Mucosa of gallbladder (tissue), 1 donor: ENCODE results near the gene CDC42SE2. TPM values are rescaled to one million over a fixed set of nuclear protein-coding genes. Genes with fewer than 3 reads are reported as not detected.
"Not testable (repeated sequence)": the region's sequence is repeated elsewhere in the genome, so short reads cannot be mapped to it uniquely, and the experiment has no call there.

Source experiments
- DNase-seq: peaks from one replicate; pipeline ENCODE4 v3.0.0-alpha.2; 2020; ENCODE audit warnings: low spot score
- total RNA-seq: library from RNA; stranded (reverse); gene quantifications from one replicate; pipeline ENCODE4 v1.2.1, GENCODE V29; 2021
- donor health status: DM: no; HTN: no; CAD: no.

The CDC42SE2 gene
- total RNA-seq, 1 donor from 2014 or later = 47.6 TPM

DNA sequence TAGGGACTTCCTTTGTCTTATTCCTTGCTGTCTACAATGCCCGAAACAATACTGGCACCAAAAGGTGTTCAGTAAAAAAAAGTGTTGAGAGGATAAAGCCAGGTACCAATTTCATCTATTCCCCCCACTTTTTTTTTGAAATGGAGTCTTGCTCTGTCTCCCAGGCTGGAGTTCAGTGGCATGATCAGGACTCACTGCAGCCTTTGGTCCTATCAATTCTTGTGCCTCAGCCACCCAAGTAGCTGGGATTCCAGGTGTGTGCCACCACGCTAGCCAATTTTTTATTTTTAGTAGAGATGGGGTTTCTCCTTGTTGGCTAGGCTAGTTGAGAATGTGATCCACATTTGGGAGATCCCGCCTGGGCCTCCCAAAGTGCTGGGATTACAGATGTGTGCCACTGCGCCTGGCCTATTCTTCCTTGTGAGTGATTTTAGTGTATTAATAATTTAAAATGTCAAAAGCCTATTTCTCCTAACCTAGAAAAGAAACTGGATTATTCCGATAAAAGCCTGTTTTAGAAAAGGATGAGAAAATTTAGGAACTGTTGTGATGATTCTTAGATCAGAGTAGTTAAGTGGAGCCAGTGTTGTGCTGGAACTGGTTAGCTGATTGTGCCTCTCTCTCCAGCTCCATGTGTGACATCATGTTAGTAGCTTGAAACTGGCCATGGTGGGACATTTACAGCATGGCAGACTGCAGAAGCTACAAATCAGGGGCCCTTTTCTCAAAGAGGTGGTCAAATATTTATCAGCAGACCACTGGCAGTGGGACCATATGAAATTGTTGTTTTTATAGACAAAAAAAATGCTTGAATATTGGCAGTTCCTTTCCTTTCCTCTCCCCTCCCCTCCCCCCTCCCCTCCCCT, 14.3 kb downstream of the CDC42SE2 start:
- no peak for DNase-seq

DNA sequence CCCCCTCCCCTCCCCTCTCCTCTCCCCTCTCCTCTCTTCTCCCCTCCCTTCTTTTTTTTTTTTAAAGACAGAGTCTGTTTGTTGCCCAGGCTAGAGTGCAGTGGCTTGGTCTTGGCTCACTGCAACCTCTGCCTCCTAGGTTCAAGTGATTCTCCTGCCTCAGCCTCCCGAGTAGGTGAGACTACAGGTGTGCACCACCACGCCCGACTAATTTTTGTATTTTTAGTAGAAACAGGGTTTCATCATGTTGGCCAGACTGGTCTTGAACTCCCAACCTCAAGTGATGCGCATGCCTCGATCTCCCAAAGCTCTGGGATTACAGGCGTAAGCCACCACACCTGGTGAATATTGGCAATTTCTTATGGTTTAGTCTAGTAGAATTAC, 14.9 kb downstream of the CDC42SE2 start:
- not testable (repeated sequence) for DNase-seq

DNA sequence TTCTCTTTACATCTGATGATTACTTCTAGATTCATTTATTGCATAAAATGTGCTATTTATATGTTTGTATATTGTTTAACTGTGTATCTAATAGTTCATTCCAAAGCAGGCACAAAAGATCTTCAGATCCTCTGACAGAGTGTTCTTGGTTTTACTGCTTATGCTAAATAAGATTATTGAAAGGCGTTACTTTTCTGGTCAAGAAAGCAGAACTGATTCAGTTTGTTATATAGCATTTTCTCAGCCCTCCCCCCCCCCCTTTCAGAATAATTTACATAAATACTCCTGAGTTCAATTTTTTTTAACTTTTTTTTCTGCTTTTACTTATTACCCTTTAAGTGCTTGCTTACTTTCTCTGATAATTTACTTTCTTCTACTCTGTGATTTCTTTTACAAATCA, 15.4 kb downstream of the CDC42SE2 start:
- no peak for DNase-seq

DNA sequence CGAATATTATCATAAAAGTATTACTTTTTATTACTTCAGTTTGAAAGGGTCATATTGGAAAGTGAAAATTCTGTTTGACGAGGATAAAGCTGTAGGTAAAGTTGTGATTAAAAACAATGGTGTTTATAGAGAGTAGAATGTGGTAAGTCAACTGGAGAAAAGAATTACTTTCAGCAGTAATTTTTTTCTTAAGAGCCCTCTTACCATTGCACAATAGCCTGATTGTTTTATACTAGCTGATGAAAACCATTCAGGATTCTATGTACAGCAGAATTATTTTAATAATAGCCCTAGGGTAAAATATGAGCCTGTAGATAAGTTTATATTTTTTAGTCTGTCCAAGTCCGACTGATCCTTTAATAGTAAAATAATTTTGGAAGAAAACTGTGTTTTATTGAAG, 16.6 kb downstream of the CDC42SE2 start:
- DNase-seq = no peak

DNA sequence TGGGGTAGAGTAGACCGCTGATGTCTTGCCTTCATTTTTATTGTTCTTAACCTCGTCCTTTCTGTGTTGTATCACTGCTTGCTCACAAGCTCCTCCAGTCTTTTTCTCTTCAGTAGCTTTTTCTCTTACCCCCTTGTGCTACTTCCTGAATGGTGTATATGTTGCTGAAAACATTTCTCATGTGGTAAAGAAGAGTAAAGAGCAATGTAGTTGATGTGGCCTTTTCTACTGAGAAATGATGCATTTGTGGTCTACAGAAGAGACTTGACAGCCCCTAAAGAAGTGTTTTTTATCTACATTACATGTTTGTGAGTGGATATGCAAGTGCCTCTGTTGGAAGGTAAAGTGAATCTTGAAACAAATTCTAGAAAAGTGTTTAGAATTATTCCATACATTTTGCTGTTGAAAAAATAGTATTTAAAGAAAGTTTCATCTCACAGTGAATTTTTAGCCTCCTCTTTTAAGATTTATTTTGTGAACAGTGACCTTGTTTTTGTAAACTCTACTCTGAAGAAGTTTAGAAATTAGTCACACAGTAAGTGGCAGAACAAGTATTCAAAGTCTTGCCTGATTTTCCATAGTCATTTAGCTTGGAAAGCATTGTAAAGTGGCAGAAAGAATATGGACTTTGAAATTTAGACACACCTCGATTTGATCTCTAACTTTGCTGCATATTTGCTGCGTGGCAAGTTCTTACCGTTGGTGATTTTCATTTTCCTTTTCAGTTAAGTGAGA, 17.4 kb downstream of the CDC42SE2 start:
- no peak for DNase-seq

DNA sequence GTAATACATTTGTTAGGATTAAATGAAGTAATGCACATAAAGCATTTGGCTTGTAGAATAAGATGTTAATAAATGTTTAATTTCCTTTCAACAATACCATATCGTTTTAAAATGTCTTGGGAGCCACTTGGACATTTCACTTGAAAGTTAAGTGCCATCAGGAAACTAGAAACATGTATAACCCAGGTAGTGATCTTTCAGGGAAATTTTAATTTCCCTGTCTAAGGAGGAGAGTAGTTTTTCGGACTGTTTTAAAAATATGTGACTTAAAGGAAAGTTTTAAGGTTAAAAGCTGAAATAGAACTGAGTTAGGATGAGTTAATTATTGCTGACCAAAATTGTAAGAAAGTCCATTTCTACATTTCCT, 18.0 kb downstream of the CDC42SE2 start:
- DNase-seq = no peak

DNA sequence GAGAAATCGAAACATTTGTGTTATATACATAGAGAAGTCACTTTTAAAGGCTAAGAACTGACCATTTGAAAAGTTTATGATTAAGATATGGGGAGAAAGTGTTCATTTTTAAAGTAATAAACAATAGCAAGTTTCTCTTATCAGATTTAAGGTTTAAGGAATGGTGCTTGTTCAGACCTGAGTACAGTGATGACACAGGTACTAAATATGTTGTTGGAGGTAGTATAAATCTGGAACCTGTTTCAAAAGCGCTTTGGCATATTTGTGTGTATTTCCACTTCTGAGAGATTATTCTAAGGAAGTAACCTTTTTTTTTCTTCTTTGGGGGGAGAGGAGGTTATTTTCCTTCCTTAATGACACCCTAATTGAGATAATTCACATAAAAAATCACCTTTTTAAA, 18.4 kb downstream of the CDC42SE2 start:
- no peak for DNase-seq

DNA sequence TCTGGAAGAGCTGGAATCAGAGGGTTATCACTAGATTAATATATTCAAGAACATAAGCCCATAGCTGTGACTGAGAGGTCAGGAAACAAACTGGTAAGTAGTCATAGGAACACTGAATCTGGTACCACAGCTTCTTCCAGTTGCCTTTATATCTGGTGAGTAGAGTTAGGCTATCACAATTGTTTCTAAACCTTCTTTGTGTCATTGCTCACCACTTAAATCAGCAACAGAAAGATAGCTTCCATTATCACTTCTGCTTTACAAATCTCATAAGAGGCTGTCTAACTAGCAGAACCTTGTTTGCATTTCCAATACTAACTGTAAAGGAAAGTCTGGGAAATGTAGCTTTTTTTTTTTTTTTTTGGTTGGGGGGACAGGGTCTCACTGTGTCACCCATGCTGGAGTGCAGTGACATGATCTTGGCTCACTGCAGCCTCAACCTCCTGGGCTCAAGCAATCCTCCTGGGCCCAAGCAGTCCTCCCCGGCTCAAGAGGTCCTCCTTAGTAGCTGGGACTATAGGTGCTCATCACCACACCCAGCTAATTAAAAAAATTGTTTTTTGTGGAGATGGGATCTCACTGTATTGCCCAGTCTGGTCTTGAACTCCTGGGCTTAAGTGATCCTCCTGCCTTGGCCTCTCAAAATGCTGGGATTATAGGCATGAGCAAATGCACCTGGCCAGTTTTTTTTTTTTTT, 22.0 kb downstream of the CDC42SE2 start:
- DNase-seq = no peak

DNA sequence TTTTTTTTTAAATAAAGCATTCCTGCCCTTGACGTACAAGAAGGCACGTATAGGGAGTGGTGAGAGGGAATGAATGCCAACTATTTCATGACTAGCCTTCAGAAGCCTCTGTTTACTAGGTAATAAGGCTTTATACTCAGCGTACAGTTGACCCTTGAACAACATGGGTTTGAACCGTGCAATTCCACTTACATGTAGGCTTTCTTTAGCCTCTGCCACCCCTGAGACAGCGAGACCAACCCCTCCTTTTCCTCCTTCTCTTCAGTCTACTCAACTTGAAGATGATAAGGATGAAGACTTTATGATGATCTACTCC, 22.5 kb downstream of the CDC42SE2 start:
- DNase-seq = no peak

DNA sequence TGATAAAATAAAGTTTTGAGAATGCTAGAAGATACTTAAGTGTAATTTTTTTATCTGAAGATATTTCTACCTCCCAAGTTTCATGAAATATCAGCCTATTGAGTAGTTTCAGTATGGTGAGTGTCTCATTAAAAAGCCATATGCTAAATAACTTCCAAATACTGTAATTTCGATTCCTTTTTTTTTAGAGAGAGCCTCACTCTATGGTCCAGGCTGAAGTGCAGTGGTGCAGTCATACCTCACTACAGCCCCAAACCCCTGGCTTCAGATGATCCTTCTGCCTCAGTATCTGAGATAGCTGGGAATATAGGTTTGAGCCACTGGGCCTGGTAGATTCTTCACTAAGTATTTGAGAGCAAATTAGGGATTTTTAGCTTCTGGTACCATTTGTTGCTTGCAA, 24.5 kb downstream of the CDC42SE2 start:
- no peak for DNase-seq

DNA sequence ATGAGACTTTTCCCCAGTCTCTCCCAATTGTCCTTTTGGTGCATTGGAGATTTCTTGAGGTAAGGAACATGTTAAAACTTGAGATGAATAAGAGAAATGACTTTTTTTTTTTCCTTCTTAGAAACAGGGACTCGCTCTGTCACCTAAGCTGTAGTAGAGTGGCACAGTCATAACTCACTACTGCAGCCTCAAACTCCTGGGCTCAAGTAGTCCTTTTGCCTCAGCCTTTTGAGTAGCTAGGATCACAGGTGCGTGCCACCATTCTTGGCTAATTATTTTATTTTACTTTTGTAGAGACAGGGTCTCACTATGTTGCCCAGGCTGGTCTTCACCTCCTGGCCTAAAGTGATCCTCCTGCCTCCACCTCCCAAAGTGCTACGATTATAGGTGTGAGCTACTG, 25.9 kb downstream of the CDC42SE2 start:
- no peak for DNase-seq

DNA sequence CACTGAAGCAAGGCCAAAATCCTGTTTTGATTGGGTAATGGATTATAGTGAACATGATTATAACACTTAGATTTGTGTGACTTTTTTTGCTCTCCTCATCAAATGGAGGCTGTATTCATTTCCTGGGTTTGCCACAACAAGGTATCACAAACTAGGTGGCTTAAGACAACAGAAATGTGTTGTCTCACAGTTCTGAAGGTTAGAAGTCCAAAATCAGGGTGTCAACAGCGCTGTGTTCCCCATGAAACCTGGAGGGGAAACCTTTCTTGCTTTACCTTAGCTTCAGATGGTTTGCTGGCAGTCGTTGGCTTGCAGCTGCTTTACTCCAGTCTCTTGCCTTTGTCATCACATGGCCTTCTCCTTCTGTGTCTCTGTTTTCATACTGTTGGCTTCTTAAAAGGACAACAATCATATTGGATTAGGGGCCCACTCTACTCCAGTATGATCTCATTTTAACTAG, 32.4 kb downstream of the CDC42SE2 start:
- no peak for DNase-seq

DNA sequence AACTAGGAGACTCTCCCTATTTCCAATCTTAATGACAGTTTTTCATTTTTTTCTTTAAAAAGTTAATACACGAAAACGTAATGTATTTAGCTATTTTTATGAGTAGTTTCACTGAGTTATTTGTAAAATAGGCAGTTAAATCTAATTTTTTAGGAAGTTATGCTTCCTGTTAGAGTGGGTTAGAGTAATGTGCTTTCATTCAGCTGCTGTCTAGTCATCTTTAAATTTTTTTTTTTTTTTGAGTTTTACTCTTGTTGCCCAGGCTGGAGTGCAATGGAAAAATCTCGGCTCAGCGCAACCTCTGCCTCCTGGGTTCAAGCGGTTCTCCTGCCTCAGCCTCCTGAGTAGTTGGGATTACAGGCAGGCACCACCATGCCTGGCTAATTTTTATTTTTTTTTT, 34.0 kb downstream of the CDC42SE2 start:
- no peak for DNase-seq

DNA sequence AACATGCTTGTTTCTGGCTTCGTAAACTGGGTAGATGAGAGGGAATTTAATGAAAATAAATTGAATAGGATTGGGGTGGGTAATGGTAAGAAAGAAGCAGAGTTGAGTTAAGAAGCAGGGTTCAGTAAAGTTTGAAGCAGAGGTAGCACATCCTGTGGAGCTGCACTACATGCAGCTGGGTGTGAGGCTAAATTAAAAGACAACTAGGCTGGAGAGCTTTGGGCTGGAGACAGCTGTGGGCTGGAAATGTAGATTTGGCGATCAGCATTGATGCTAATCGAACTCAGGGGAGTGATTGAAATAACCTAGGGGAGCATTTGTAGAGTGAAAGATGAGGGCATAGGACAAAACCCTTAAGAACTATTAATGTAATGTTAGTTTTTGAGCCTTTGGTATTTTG, 35.6 kb downstream of the CDC42SE2 start:
- no peak for DNase-seq

DNA sequence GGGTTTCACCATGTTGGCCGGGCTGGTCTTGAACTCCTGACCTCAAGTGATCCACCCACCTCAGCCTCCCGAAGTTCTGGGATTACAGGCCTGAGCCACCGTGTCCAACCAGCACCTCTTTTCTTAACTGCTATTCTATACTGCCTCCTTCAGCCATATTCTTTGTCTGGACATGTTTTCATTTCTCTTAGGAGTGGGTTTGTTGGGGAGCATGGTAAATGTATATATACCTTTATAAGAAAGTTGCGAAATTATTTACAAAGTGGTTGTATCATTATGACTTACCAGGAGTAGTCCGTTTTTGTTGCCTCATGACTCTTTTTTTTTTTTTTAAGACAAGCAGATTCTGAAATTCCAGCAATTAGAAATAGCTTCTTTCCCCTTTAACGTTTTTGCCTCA, 38.7 kb downstream of the CDC42SE2 start:
- no peak for DNase-seq

DNA sequence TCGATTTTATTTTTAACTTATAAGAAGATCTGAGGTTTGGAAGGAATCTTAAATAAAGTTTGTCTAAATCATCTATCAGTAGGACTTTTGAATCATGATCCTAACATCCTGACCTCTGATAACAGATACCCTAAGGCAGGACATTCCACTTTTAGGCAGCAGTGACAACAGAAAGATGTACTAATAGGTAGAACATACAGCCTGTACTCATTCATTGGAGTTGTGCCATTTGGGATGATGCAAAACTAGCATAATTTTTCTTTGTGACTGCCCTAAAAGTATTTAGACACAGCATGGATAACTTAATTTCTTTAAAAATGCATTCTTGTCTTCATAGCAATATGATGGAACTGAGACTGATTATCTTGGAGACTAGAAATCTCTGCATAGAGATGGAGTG, 39.7 kb downstream of the CDC42SE2 start:
- DNase-seq = no peak

DNA sequence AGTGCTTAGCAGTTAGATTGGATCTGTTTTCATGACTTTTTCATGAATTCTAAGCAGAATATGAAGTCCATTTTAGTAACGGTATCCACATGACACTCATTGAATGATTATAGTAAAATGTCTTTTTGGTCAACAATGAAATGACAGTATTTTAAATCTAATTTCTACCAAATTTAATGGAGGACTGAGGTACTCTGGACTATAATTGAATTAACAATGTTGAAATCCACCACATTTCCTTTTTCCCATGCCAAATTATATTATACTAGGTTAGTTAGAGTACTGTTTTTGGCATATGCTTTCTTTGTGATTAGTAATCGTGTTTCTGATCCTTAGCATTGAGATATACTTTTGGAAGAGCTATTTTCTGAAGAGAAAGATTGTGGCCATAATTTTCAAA, 40.6 kb downstream of the CDC42SE2 start:
- DNase-seq = no peak

DNA sequence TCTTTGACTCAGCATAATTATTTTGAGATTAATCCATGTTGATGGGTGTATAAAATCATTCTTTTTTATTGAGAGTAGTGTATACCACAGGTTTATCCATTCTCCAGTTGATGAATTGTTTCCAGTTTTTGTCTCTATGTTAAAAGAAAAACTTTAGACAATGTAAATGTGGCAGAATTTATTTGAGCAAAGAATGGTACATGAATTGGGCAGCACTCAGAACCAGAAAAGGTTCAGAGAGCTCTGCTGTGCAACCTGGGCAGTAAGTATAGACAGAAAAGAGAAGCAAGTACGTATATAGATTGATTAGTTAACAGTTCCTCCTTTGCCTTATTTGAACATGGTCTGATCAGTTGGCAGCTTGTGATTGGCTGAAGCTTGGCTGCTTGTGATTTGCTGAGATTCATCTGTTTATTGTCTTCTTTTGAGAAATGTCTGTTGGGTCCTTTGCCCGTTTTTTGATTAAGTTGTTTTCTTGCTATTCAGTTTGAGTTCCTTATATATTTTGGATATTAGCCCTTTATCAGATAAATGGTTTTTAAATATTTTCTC, 41.4 kb downstream of the CDC42SE2 start:
- no peak for DNase-seq

DNA sequence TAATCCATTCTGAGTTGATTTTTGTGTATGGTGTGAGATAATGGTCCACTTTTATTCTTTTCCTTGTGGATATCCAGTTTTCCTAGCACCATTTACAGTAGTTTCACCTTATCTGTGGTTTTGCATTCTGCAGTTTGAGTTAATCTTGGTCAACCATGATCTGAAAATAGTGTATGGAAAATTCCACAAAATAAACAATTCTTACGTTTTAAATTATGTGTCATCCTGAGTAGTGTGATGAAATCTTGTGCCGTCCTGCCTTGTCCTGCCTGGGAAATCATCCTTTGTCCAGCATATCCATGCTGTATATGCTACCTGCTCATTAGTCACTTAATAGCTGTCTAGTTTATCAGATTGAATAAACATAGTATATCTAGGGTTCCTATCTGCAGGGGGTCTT, 42.1 kb downstream of the CDC42SE2 start:
- no peak for DNase-seq

DNA sequence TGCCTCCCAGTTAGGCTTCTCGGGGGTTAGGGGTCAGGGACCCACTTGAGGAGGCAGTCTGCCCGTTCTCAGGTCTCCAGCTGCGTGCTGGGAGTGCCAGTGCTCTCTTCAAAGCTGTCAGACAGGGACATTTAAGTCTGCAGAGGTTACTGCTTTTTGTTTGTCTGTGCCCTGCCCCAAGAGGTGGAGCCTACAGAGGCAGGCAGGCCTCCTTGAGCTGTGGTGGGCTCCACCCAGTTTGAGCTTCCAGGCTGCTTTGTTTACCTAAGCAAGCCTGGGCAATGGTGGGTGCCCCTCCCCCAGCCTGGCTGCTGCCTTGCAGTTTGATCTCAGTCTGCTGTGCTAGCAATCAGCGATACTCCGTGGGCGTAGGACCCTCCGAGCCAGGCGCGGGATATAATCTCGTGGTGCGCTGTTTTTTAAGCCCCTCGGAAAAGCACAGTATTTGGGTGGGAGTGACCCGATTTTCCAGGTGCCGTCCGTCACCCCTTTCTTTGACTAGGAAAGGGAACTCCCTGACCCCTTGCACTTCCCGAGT, 48.5 kb downstream of the CDC42SE2 start:
- DNase-seq = peak; percentile 62

DNA sequence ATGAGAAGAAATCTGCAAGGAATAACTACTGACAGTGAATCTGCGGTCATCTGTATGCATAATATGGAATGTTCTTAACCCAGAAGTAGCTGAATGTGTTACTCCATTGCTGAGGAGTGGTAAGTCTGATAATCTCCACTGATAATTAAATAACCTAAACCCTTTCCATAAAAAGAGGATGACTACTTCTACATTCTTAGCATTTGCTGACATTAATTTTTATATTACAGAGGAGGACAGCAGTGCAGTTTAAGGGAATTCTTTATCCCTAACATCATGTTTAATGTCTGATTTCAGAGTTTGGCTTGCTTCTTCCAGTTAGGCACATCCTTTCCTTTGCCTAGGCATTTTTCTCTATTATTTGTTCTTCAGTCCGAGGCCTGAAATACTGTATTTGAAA, 52.2 kb downstream of the CDC42SE2 start:
- DNase-seq = no peak

DNA sequence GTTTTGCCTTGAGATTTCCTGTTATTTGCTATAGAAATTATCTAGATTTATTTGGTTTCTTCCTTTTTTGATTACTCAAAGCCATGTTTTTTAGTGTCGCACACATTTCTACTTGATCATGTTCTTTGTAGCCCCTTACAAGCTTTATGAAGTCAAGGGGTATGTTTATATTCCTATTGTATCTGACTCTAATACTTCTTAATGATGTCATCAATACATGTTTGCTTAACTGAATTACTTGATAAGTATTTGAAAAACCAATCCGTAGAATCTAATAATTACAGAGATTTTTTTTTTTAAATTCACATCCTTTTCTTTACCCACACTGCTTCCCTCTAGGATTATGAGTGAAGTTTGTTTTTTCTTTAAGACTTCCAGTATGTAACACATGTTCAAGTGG, 53.0 kb downstream of the CDC42SE2 start:
- DNase-seq = no peak
